ENCODE data around the gene GLG1. TPM values are rescaled to one million over a fixed set of nuclear protein-coding genes. Genes with fewer than 3 reads are reported as not detected.

GLG1 gene
- total and polyA plus RNA-seq, 4 donors: 22.2 to 71.5 (median 47.9) TPM

- WGBS: 91% methylated on average over 9 of the region's 9 CpGs
- no peaks in the 10 kb centered on the region for H3K9me3 ChIP-seq (ENCODE audit: control insufficient read depth in 4 of 4, low read length in 3 of 4)
- no peaks in the 10 kb centered on the region for H3K27me3 ChIP-seq (ENCODE audit: control insufficient read depth in 4 of 4, insufficient read depth in 4 of 4, low read length in 3 of 4)
- no peak overlapping the region for H3K4me3 ChIP-seq (ENCODE audit: low read depth in 1 of 3, low read length in 3 of 3)
- no peak for DNase-seq (ENCODE audit: low spot score)
- H3K4me1 ChIP-seq (ENCODE audit: control insufficient read depth in 4 of 4, insufficient read depth in 4 of 4, low read length in 3 of 4): peaks cover 0 to 10% (median 2%) of the 10 kb centered on the region in 4 donors
- no peak for TF ChIP-seq HNF4A (conservative IDR thresholded peaks at IDR 0.05)
- no peak for TF ChIP-seq EGR1 (IDR thresholded peaks at IDR 0.05; ENCODE audit: low read depth in 2 of 2)
- no peak overlapping the region for H3K9ac ChIP-seq (ENCODE audit: low read depth in 1 of 2, low read length in 2 of 2)
- H3K36me3 ChIP-seq (ENCODE audit: control insufficient read depth in 4 of 4, insufficient read depth in 3 of 4, low read depth in 1 of 4, low read length in 3 of 4): no peaks in the 10 kb centered on the region
- H3K27ac ChIP-seq (ENCODE audit: low read depth in 1 of 2, low read length in 2 of 2): no peak overlapping the region
Observed at GRCh38 chr16:74583926-74584666, 22.8 kb downstream of the GLG1 start.

GRCh38 chr16:74582970-74583369 is 23.9 kb downstream of the GLG1 start:
- H3K9me3 ChIP-seq (ENCODE audit: control insufficient read depth in 4 of 4, low read length in 3 of 4): no peaks in the 10 kb centered on the region
- TF ChIP-seq FOXA2 (IDR thresholded peaks at IDR 0.05) (no peak), MAX (IDR thresholded peaks at IDR 0.05) (no peak), CTCF (IDR thresholded peaks at IDR 0.05; ENCODE audit: low read depth, low read length, missing input control) (no peak), REST (IDR thresholded peaks at IDR 0.05) (no peak), ATF3 (IDR thresholded peaks at IDR 0.05) (no peak), RAD21 (IDR thresholded peaks at IDR 0.05) (no peak), FOXA1 (IDR thresholded peaks at IDR 0.05) (no peak)
- WGBS: 92% methylated on average over 1 of the region's 1 CpG
- H3K9ac ChIP-seq (ENCODE audit: low read depth in 1 of 2, low read length in 2 of 2): no peak overlapping the region
- H3K36me3 ChIP-seq (ENCODE audit: control insufficient read depth in 4 of 4, insufficient read depth in 3 of 4, low read depth in 1 of 4, low read length in 3 of 4): no peaks in the 10 kb centered on the region
- H3K27me3 ChIP-seq (ENCODE audit: control insufficient read depth in 4 of 4, insufficient read depth in 4 of 4, low read length in 3 of 4): no peaks in the 10 kb centered on the region
- H3K4me1 ChIP-seq (ENCODE audit: control insufficient read depth in 4 of 4, insufficient read depth in 4 of 4, low read length in 3 of 4): peaks cover 0 to 15% (median 3%) of the 10 kb centered on the region in 4 donors
- H3K4me3 ChIP-seq (ENCODE audit: low read depth in 1 of 3, low read length in 3 of 3): no peak overlapping the region
- H3K27ac ChIP-seq (ENCODE audit: low read depth in 1 of 2, low read length in 2 of 2): no peak overlapping the region
- DNase-seq (ENCODE audit: low spot score): no peak

- Histone ChIP-seq H3K9ac (ENCODE audit: low read depth in 1 of 2, low read length in 2 of 2) (no peak overlapping the region), H3K9me3 (ENCODE audit: control insufficient read depth in 4 of 4, low read length in 3 of 4) (no peaks in the 10 kb centered on the region), H3K4me3 (ENCODE audit: low read depth in 1 of 3, low read length in 3 of 3) (no peak overlapping the region), H3K27ac (ENCODE audit: low read depth in 1 of 2, low read length in 2 of 2) (no peak overlapping the region), H3K27me3 (ENCODE audit: control insufficient read depth in 4 of 4, insufficient read depth in 4 of 4, low read length in 3 of 4) (no peaks in the 10 kb centered on the region), H3K4me1 (ENCODE audit: control insufficient read depth in 4 of 4, insufficient read depth in 4 of 4, low read length in 3 of 4) (peaks cover under 1 to 16% (median 4%) of the 10 kb centered on the region in 4 donors), H3K36me3 (ENCODE audit: control insufficient read depth in 4 of 4, insufficient read depth in 3 of 4, low read depth in 1 of 4, low read length in 3 of 4) (no peaks in the 10 kb centered on the region)
- no peak for DNase-seq (ENCODE audit: low spot score)
- WGBS: 59% methylated on average over 3 of the region's 3 CpGs
- TF ChIP-seq ATF3 (IDR thresholded peaks at IDR 0.05): no peak
- no peak for TF ChIP-seq SP1 (IDR thresholded peaks at IDR 0.05)
- TF ChIP-seq NR2F2 (IDR thresholded peaks at IDR 0.05): no peak
- no peak for TF ChIP-seq ZBTB33 (IDR thresholded peaks at IDR 0.05)
- TF ChIP-seq RAD21 (IDR thresholded peaks at IDR 0.05): no peak
- no peak for TF ChIP-seq REST (IDR thresholded peaks at IDR 0.05)
- TF ChIP-seq FOXA2 (IDR thresholded peaks at IDR 0.05): no peak
- TF ChIP-seq HNF4A (conservative IDR thresholded peaks at IDR 0.05): no peak
- no peak for TF ChIP-seq MAX (IDR thresholded peaks at IDR 0.05)
Observed at GRCh38 chr16:74580833-74581232, 26.1 kb downstream of the GLG1 start.
